ENCODE results near the gene SEC14L5.
"Not testable (repeated sequence)": the region's sequence is repeated elsewhere in the genome, so short reads cannot be mapped to it uniquely, and the experiment has no call there.

Gene SEC14L5

DNA sequence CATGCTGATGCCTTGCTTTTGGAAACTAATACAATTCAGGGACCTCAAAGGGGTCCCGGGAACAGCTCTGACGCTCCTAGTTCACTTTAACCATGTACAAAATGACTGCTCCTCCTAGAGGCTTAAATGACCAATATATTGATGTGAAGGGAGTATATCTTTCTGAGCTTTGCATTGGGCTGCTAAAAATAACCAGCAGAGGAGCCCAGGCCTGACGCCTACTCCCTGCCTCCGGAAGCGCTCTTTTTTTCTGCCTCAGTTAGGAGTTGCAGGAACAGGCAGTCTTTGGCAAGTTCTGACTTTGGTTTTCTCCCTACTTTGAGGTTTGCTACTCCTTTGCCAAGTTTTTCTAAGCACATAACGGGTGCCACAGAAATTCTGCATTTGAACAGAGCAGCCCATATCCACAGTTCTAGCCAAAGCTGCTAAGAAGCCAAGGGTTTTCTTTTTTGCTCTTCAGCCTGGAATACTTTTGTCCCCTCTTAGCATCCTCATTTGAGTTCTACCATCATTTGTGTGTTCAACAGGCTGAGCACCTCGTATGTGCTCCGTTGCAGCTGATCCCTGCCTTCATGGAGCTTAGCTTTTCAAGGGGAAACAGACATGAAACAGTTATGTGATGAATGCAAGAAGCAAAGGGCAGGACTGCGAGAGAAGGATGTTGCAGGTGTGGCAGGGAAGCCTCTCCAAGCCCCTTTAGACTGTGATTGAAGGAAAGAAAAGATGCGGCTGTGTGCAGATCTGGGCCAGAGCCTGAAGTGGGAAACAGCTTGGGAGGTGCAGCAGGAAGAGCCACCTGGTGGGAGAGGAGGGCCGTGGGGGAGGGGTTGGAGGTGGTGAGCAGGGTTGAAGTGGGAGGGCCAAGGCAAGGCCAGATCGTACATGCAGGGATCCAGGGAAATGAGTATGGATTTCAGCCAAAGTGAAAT, 78.4 kb downstream of the SEC14L5 start:
- DNase-seq (ENCODE audit: low read depth in 2 of 2) = no peak

DNA sequence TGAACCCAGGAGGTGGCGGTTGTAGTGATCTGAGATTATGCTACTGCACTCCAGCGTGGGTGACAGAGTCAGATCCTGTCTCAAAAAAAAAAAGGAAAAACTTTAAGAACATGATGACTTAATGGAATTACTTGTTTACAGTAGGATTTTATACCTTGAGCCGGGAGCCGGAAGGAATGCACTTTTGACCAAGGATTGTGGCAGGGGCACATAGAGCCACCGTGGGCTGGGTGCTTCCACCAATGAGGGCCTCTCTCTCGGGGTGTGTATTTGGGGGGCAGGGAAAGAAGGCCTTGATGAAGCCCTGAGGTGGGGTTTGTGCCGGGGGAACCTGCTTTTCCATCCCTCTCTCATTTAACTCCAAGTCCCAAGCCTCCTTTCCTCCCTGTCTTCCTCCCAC, 82.3 kb downstream of the SEC14L5 start:
- DNase-seq (ENCODE audit: low read depth in 2 of 2) = no peak

DNA sequence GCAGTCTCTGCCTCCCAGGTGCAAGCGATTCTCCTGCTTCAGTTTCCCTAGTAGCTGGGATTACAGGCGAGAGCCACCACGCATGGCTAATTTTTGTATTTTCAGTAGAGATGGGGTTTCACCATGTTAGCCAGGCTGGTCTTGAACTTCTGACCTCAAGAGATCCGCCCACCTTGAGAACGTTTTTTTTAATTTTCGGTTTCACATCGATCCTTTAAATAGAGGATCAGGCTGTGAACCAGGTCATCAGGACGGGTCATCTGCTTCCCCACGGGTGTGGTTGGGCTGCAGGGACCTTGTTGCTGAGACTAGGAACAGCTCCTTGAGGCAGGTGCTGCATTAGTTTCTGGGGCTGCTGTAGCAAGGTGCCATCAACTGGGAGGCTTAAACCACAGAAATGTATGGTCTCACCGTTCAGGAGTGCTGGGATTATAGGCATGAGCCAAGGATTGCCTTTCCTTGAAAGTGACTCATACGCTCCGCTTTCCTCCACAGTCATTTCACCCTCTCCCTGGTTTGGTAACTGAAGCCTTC, 83.5 kb downstream of the SEC14L5 start:
- DNase-seq (ENCODE audit: low read depth in 2 of 2) = no peak

DNA sequence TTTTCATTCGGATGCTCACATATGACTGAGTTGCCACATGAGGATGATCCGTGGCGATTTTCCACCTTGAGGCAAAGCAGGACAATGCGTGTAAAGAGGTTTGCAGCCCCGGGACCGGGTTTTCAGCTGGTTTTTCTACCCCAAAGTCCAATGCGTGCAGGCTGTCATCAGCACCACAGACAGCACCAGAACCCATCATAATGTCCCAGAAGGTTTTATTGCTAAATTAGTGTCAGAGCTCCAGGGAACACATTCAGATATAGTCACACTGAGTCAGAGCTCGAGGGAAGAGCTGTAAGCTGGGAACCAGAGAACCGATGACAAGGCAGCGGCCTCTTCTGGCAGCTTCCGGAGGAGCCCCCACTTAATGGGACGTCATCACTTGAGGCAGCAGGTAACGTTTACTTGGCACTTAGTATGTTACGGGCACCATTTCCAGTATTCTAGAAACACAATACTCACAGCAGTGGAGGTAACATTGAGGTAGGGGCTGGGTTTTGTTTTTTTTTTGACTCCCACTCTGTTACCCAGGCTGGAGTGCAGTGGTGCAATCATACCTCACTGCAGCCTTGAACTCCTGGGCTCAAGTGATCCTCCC, 84.5 kb downstream of the SEC14L5 start:
- DNase-seq (ENCODE audit: low read depth in 2 of 2) = no peak

DNA sequence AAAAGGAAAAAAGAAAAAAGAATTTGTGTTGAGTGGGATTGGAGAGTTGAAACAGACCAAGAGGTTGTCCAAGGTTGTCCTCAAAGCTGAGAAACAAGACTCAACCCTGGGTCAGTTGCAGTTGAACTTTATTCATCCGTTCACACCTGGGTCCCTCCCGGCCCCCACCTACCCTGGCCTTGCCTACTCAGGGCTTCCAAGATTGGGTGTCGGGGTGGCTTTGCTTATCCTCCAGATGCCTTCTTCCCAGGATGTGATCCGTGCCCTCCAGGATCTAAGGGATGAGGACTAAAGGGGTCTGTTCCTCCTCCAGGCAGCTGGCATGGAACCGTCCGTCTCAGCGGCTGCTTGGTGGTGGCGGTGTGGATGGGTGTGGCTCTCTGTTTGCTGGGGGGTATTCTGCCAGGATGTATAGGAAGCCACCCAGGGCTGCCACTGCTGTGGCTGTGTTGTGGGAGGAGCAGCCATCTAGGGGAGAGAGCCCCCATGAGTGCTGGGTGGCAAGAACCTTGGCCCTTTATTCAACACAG, 85.9 kb downstream of the SEC14L5 start:
- DNase-seq (ENCODE audit: low read depth in 2 of 2) = no peak

DNA sequence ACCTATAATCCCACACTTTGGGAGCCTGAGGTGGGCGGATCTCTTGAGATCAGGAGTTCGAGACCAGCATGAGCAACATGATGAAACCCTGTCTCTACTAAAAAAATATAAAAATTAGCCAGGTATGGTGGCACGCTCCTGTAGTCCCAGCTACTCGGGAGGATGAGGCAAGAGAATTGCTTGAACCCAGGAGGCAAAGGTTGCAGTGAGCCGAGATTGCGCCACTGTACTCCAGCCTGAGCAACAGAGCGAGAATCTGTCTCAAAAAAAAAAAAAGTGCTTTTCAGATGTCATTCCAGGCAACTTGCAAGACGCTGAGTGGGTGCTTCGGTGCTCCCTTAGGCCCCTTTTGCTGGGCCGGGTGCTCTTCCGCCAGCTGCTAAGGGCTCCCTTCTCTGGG, 86.5 kb downstream of the SEC14L5 start:
- DNase-seq (ENCODE audit: low read depth in 2 of 2) = not testable (repeated sequence)

DNA sequence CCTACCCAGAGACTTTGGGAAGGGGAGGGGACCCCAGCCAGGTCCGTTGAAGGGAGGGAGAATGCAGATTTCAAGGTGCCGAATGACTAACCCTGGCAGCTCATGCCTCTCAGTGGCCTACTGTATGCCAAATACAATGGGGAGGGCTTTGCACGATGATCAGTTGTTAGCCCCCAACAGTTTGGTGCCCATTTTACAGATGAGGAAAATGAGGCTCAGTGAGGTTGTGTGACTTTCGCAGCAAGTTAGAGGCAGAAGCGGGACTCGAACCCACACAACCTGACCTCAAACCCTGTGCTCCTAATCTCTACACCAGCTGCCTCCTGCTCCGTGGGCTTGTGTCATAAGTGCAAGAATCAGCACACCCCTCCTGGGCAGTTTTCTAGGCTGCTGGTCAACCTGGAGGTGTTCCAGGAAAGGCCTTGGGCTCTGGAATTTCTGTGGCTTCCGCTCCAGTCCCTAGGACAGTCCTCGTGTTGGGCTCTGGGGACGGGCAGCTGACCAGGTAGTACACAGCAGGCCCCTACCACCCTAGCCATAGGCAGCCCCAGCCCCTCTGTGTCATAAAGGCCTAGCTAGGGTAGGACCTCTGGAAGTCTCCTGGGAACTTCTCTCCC, 87.5 kb downstream of the SEC14L5 start:
- no peak for DNase-seq (ENCODE audit: low read depth in 2 of 2)

DNA sequence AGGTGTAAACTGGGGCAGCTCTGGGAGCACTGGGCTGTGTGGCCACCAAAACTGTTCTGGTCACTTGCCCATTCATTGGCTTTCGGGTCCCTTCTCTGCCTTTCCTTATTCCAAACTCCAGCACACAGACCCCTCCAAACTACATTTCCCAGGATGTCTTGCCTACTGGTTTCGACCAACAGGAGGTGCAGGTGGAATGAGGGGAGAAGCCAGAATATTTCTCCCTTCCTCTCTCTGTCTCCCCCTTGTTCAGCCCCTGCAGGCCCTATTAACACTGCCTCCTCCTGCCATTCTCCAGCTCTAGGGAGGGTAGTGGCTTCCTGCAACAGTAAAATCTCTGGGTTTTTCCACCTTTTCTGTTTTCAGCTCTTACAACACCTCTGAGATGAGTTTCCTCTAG, 88.8 kb downstream of the SEC14L5 start:
- DNase-seq (ENCODE audit: low read depth in 2 of 2) = no peak

DNA sequence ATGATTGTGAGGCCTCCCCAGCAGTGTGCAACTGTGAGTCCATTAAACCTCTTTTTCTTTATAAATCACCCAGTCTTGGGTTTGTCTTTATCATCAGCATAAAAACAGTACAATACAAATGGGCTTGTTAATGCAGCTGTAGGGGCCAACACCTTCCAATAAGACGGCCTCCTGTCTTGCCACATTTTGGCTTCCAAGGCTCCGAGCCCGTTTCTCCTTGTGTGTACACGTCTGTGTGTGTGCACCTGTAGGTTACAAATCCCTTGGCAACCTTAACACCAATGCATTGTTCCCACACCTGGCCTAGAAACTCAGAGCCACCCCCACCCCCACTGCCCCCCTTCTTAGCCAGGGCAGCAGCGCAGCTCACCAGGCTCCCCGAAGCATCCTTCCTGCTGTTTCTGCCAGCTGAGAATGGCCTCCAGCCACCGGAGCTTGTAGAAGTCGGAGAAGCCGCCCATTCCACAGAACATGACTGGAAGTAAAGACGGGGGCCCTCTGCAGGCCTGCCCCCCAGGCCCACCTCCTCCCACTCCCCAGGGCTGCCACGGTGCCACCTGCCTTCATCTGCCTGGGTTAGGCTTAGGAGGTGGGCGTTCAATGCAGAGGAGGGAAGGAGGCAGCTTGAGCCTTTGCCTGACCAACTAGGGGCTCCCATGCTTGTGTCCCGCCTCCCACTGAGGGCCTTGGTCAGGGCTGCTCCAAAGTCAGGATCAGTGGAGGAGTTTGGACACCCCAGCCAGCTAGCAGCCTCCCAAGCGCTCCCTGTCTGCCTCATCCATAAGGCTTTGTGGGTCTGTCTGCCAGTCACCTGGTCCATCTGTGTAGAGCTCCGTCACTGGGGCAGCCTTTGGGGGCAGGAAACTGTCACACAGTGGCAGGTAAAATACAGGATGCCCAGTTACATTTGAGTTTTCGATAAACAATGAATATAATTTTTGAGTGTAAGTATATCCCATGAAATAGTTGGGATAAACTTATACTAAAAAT, 97.0 kb downstream of the SEC14L5 start:
- DNase-seq (ENCODE audit: low read depth in 2 of 2) = no peak

DNA sequence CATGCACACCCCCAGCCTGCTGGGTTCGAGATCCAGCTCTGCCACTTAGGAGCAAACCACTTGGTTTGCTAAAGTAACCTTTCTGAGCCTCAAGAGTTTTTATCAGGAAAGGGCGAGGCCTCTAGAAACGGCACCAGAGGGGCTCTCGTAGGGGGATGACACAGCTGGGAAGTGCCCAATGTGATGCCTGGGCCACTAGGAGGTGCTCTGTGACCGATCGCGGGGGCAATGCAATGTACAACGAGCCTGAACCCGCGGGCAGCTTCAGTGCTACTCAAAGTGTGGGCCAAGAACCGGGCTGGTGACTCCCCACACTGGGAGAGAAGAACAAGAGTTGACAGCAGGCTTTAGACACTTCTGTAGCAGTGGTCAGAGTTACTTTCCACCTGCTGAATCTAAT, 98.2 kb downstream of the SEC14L5 start:
- peak; percentile 32 to 44 for DNase-seq (ENCODE audit: low read depth in 2 of 2)

DNA sequence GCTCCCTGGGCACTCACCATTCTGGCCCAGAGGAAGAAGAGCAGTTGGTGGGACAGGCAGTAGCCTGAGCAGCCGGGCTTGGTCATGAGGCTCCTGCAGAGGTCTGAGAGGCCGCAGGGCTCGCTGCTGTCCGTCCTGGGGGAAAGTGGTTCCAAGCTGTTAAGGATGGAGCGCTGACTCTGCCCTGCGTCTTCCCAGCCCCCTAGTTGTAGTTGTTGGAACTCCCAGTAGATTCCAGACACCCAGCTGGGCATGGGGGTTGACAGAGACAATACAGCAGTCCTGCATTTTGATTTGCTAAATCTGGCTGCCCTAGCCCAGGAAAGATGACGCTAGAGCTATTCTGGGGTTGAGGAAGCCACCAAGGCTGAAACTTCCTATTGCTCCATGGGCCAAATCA, 100.3 kb downstream of the SEC14L5 start:
- no peak for DNase-seq (ENCODE audit: low read depth in 2 of 2)

DNA sequence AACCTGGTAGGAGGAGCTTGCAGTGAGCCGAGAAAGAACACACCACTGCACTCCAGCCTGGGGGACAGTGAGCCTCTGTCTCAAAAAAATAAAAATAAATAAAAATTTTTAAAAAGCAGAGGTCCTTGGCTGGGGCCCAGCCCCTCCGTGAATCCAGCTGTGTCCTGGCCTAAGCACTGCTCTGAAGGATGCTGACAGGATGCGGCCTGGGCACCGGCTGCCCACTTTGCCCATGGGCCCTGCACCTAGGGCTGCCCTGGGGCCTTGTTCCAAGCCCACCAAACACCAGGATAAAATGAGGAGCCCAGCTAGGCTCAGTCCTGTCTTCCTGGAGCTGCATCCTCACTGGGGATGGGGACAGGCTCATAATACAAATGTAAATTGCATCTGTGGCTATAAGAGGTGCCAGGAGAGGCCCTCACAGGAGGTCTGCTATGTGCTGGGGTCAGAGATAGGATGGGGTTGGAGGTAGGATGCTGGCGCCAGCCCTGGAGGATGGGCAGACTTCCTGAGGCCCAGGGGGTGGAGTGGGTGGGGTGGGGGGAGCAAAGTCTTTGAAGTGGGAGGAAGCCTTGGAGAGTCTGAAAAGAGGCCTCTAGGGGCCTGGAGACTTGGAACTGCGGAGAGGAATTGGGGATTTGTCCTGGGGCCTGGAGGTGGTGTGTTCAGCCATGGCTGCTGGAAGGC, 101.4 kb downstream of the SEC14L5 start:
- DNase-seq (ENCODE audit: low read depth in 2 of 2) = no peak

DNA sequence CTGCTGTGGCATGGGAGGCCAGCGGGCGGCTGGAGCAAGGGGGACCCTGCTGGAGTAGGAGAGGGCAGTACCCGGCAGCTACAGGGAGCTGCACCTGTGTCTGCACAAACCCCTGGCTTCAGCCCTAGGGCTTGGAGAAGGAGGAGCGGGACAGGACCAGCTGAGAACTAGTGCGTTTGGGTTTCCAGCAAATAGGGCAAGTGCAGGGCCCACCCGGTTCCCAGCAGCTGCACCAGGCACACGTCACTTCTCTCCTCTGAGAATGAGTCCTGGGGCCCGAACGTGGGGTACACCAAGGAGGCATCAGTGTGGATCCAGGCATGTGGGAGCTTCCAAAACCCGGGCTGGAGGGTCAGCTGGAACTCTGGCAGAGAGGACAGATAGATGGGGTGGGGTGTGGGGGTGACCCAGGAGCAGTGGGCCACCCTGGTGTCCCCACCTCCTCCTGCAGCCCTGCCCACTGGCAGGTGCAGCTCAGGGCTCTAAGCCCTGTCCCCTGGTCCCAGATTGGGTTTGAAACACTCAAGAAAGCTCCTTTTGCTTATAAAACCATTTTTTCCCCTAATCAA, 102.0 kb downstream of the SEC14L5 start:
- no peak for DNase-seq (ENCODE audit: low read depth in 2 of 2)

DNA sequence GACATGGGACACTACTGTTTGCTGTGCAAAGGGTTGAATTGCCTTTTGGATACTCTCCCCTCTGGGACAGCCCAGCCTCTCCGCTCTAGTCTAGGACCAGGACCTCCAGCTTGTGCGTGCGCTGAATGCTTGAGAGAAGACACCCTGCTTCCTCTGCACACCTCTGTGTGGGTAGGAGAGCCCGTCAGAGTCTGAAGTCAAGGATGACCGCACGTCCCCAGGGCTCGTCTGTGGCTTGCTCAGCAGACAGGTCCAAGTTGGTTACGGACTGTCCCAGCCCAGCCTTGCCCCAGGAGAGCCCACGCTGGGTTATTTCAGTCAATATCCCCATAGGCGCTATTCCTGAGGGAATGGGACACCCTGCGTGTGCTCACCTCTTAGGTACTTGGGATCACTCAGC, 103.9 kb downstream of the SEC14L5 start:
- no peak for DNase-seq (ENCODE audit: low read depth in 2 of 2)

DNA sequence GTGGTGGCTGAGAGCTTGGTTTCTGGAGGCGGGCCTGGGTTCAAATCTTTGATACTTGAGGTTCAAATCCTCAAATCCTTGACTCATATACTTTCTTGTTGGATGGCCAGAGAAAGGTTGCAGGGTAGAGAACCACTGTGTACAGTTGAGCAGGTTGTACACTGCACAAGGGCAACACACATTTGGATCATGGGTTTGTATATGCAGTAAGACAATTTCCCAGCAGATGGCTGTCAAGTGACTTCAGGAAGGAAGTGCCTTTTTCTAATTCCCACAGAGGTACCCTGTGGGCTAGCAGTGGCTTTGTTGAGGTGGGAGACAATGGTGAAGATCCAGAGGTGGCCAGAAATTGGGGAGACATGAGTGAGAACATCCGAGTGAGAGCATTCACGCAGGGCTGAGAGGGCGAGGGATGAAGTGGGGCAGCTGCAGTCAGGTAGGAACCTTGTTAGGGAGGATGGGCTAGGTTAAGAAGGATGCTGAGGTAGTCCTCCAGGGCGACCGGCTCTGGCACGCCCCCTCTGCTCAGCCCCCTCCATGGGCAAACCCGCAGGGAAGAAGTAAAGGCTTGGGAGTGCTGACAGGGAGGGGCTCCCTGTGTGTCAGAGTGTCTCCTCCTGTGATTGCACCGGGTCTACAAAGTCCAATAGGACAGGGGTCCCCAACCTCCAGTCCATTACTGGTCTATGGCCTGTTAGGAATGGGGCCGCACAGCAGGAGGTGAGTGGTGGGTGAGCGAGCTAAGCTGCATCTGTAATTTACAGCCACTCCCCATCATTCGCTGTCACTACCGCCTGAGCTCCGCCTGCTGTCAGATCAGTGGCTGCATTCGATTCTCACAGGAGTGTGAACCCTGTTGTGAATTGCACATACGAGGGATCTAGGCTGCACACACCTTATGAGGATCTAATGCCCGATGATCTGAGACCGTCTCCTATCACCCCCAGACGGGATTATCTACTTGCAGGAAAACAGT, 104.9 kb downstream of the SEC14L5 start:
- DNase-seq (ENCODE audit: low read depth in 2 of 2) = no peak

DNA sequence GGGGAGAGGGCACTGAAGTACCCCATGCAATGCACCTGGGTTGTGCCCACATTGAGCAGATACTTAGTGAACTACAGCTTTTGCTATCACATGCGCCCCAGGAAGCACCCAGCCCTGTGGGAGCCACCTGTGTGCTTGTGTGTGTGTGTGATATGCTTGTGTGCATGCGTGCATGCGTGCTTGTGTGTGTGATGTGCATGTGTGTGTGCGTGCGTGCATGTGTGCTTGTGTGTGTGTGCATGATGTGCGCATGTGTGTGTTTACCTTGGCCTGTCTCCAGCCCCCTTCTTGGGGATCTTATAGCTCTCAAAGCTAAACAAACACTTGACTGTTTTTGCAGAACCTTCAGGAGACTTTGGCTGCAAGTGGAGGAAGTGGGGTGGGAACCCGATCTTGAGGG, 106.8 kb downstream of the SEC14L5 start:
- no peak for DNase-seq (ENCODE audit: low read depth in 2 of 2)

DNA sequence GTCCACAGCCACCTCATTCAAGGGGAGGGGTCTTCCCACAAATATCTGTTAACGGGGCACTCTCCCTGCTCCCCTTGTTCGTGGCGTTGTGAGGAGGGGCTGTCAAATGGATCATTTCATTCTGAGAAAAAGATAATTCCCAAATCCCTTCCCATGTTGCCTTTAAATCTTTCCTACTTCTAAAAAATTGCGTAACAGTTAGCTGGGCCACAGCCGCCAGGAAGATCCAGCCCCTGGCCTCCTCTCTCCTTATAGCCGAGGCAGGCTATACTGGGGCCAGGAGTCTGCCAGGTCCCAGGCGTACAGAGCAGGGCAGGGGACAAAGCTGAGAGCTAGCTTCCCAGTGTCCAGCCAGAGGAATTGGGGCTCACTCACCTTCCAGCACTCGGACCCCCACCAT, 107.2 kb downstream of the SEC14L5 start:
- DNase-seq (ENCODE audit: low read depth in 2 of 2) = no peak

DNA sequence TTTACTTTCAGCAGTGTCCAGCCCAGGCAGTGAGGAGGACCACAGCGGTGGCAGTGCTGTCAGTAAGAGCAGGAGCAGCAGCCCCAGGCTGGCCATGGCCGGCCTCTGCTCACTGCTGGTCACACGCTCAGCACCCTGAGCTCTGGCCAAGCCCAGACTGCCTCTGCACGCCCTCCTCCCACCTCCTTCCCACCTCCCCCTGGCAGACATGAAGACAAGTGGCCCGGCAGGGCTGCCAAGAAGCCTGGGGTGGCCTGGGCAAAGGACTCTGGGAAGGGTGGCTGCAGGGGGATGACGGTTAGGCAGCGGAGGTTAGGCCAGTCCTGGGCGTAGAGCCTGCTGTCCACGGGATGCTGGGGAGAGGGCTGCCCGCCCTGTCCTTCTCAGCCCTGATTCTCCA, 107.7 kb downstream of the SEC14L5 start, which contains the start of gene C16orf89:
Gene C16orf89 (minus strand): TSS at position 144 of the 400 bp plus-strand sequence. CDS start 48 bp downstream, at position 96.
- DNase-seq (ENCODE audit: low read depth in 2 of 2) = no peak

DNA sequence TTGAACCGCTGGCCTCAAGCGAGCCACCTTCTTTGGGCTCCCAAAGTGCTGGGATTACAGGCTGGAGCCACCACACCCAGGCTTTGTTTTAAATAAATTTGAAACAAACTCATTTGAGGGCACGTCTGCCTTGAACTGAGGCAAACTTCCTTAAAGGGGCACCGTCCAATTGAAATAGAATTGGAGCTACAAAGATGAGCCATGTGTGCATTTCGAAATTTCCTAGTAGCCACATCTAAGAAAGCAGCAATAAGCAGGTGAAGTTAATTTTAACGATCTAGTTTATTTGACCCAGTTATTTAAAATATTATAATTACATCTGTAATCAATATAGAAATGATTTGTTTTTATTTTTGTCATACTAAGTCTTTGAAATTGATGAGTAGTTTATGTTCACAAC, 108.4 kb downstream of the SEC14L5 start:
- DNase-seq (ENCODE audit: low read depth in 2 of 2) = no peak
